GM03348 (cell line): ENCODE results near the gene RNF8.
"Not testable (repeated sequence)": the region's sequence is repeated elsewhere in the genome, so short reads cannot be mapped to it uniquely, and the experiment has no call there.

Experiments
- DNase-seq: peaks from one replicate; pipeline ENCODE4 v3.0.0; 2012; ENCODE audit warnings: low spot score

RNF8 gene

GRCh38 chr6:37321516-37322415, 32.0 kb upstream of the RNF8 start:
- DNase-seq, result no peak

GRCh38 chr6:37323580-37323979, 30.2 kb upstream of the RNF8 start:
- peak; percentile 13 for DNase-seq

- peak; percentile 43 for DNase-seq
Observed at GRCh38 chr6:37324131-37325033, 29.4 kb upstream of the RNF8 start.

GRCh38 chr6:37330345-37330744, 23.4 kb upstream of the RNF8 start:
- DNase-seq, result not testable (repeated sequence)

GRCh38 chr6:37331047-37331446, 22.7 kb upstream of the RNF8 start:
- DNase-seq, result no peak

- DNase-seq, result no peak
Observed at GRCh38 chr6:37332894-37333293, 20.9 kb upstream of the RNF8 start.

- DNase-seq, result no peak
Observed at GRCh38 chr6:37334047-37334446, 19.7 kb upstream of the RNF8 start.

GRCh38 chr6:37338317-37338716, 15.5 kb upstream of the RNF8 start:
- not testable (repeated sequence) for DNase-seq

GRCh38 chr6:37338745-37339255, 15.0 kb upstream of the RNF8 start:
- DNase-seq, result no peak

- no peak for DNase-seq
Observed at GRCh38 chr6:37339741-37340638, 13.8 kb upstream of the RNF8 start.

GRCh38 chr6:37340639-37340943, 13.2 kb upstream of the RNF8 start:
- DNase-seq, result no peak

GRCh38 chr6:37343248-37343647, 10.5 kb upstream of the RNF8 start:
- no peak for DNase-seq

GRCh38 chr6:37344308-37344707, 9.5 kb upstream of the RNF8 start:
- DNase-seq, result no peak

GRCh38 chr6:37345804-37346203, 8.0 kb upstream of the RNF8 start:
- DNase-seq, result not testable (repeated sequence)

GRCh38 chr6:37347177-37347576, 6.6 kb upstream of the RNF8 start:
- DNase-seq, result no peak

GRCh38 chr6:37347670-37348111, 6.1 kb upstream of the RNF8 start:
- DNase-seq, result no peak

GRCh38 chr6:37351027-37351426, 2.8 kb upstream of the RNF8 start:
- DNase-seq, result no peak

- DNase-seq, result no peak
Observed at GRCh38 chr6:37352384-37352783, 1.4 kb upstream of the RNF8 start.

GRCh38 chr6:37354526-37355384, 972 bp downstream of the RNF8 start:
- peak; percentile 84 for DNase-seq

GRCh38 chr6:37357288-37357687, 3.5 kb downstream of the RNF8 start:
- DNase-seq, result no peak

- no peak for DNase-seq
Observed at GRCh38 chr6:37357860-37358259, 4.1 kb downstream of the RNF8 start.
